ENCODE measurements around the gene RND1.
"Not testable (repeated sequence)": the region's sequence is repeated elsewhere in the genome, so short reads cannot be mapped to it uniquely, and the experiment has no call there.

The RND1 gene

DNA sequence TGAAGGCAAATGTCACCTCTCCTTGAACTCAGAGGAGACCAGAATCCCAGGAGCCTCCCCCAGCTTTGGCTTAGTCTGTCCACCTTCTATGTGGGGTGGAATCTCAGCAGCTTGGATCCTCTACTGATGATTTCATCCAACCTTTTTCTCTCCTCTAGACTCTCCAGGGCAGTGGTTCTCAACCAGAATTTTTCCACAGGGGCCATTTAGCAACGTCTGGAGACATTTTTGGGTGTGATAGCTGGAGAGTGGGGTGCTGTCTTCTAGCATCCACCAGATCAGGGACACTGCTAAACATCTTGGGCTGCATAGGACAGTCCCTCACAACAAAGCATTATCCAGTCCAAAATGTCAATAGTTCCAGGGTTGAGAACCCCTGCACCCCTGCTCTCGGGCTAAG lies 9.3 kb downstream of the RND1 start:
- H3K9me2 ChIP-seq (replicated peaks; ENCODE audit: control insufficient read depth, low read length), result no peaks in the 10 kb centered on the region
- no peak overlapping the region for H3K4me2 ChIP-seq (ENCODE audit: low read length)
- TF ChIP-seq, protein P1, sequence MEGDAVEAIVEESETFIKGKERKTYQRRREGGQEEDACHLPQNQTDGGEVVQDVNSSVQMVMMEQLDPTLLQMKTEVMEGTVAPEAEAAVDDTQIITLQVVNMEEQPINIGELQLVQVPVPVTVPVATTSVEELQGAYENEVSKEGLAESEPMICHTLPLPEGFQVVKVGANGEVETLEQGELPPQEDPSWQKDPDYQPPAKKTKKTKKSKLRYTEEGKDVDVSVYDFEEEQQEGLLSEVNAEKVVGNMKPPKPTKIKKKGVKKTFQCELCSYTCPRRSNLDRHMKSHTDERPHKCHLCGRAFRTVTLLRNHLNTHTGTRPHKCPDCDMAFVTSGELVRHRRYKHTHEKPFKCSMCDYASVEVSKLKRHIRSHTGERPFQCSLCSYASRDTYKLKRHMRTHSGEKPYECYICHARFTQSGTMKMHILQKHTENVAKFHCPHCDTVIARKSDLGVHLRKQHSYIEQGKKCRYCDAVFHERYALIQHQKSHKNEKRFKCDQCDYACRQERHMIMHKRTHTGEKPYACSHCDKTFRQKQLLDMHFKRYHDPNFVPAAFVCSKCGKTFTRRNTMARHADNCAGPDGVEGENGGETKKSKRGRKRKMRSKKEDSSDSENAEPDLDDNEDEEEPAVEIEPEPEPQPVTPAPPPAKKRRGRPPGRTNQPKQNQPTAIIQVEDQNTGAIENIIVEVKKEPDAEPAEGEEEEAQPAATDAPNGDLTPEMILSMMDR (IDR thresholded peaks at IDR 0.05; ENCODE audit: low read depth, low read length, poor library complexity, severe bottlenecking), result no peak
- no peak for TF ChIP-seq EZH2phosphoT487 (IDR thresholded peaks at IDR 0.05; ENCODE audit: borderline replicate concordance, low read length)
- H3K27ac ChIP-seq (ENCODE audit: low read depth, low read length), result no peak overlapping the region
- no peaks in the 10 kb centered on the region for H4K20me1 ChIP-seq (ENCODE audit: control insufficient read depth, insufficient read depth, low read depth, low read length)
- H3K27me3 ChIP-seq (ENCODE audit: control insufficient read depth, low read length), result no peaks in the 10 kb centered on the region
- H3K79me2 ChIP-seq (ENCODE audit: control insufficient read depth, low read length), result peaks cover 14% of the 10 kb centered on the region
- peaks cover 2% of the 10 kb centered on the region; the same call in 1 of the 2 replicates for H3F3A ChIP-seq (ENCODE audit: control insufficient read depth, insufficient read depth)
- no peaks in the 10 kb centered on the region for H3K9me3 ChIP-seq (ENCODE audit: control insufficient read depth, insufficient read depth, low read length)
- peaks cover 32% of the 10 kb centered on the region for H3K4me1 ChIP-seq (ENCODE audit: control insufficient read depth, low read length)
- H3K36me3 ChIP-seq (ENCODE audit: control insufficient read depth, low read length), result peaks cover 20% of the 10 kb centered on the region
- H3K4me3 ChIP-seq (ENCODE audit: low read length), result no peak overlapping the region

DNA sequence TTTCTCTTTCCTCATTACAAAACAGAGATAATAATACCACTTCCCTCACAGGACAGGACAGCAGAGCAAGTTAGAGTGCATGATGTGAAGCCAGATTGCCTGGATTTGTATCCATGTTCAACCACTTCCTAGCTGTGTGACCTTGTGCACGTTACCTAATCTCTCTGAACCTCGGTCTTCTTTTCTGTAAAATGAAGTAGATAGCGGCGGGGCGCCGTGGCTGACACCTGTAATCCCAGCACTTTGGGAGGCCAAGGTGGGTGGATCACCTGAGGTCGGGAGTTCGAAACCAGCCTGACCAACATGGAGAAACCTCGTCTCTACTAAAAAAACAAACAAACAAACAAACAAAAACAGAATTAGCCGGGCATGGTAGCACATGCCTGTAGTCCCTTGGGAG lies 10.7 kb downstream of the RND1 start:
- H3K9me3 ChIP-seq (ENCODE audit: control insufficient read depth, insufficient read depth, low read length); H3K27me3 ChIP-seq (ENCODE audit: control insufficient read depth, low read length); H3K27ac ChIP-seq (ENCODE audit: low read depth, low read length); H3F3A ChIP-seq (ENCODE audit: control insufficient read depth, insufficient read depth); H3K4me2 ChIP-seq (ENCODE audit: low read length); H3K9me2 ChIP-seq (replicated peaks; ENCODE audit: control insufficient read depth, low read length); H3K4me3 ChIP-seq (ENCODE audit: low read length); H4K20me1 ChIP-seq (ENCODE audit: control insufficient read depth, insufficient read depth, low read depth, low read length): not testable (repeated sequence)
- peaks cover 28% of the 10 kb centered on the region for H3K79me2 ChIP-seq (ENCODE audit: control insufficient read depth, low read length)
- H3K4me1 ChIP-seq (ENCODE audit: control insufficient read depth, low read length), result peaks cover 43% of the 10 kb centered on the region
- H3K36me3 ChIP-seq (ENCODE audit: control insufficient read depth, low read length), result peaks cover 23% of the 10 kb centered on the region

DNA sequence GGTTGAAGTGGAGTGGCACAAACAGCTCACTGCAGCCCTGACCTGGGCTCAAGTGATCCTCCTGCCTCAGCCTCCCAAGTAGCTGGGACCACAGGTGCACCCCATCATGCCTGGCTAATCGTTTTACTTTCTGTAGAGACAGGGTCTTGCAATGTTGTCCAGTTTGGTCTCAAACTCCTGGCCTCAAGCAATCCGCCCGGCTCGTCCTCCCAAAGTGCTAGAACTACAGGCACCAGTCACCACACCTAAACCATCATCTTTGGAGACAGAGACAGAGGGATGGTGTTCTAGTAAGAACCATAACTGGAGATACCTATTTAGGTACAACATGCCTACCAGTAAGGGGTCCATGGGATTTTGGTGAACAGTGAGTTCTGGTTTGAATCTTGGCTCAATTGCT lies 11.2 kb downstream of the RND1 start:
- Histone ChIP-seq H3K4me1 (ENCODE audit: control insufficient read depth, low read length) (peaks cover 46% of the 10 kb centered on the region), H3K27ac (ENCODE audit: low read depth, low read length) (no peak overlapping the region), H3K4me3 (ENCODE audit: low read length) (no peak overlapping the region), H3K27me3 (ENCODE audit: control insufficient read depth, low read length) (no peaks in the 10 kb centered on the region), H3F3A (ENCODE audit: control insufficient read depth, insufficient read depth) (peaks cover 2% of the 10 kb centered on the region; the same call in 1 of the 2 replicates), H3K9me2 (replicated peaks; ENCODE audit: control insufficient read depth, low read length) (no peaks in the 10 kb centered on the region), H4K20me1 (ENCODE audit: control insufficient read depth, insufficient read depth, low read depth, low read length) (peaks cover 7% of the 10 kb centered on the region; the same call in 1 of the 2 replicates), H3K4me2 (ENCODE audit: low read length) (no peak overlapping the region), H3K9me3 (ENCODE audit: control insufficient read depth, insufficient read depth, low read length) (no peaks in the 10 kb centered on the region), H3K36me3 (ENCODE audit: control insufficient read depth, low read length) (peaks cover 27% of the 10 kb centered on the region), H3K79me2 (ENCODE audit: control insufficient read depth, low read length) (peaks cover 33% of the 10 kb centered on the region)
- TF ChIP-seq EZH2phosphoT487 (IDR thresholded peaks at IDR 0.05; ENCODE audit: borderline replicate concordance, low read length), result no peak
- TF ChIP-seq, protein P1 (IDR thresholded peaks at IDR 0.05; ENCODE audit: low read depth, low read length, poor library complexity, severe bottlenecking), result no peak

GRCh38 chr12:48852734-48853688 lies 12.7 kb downstream of the RND1 start:
- Histone ChIP-seq H3K4me1 (ENCODE audit: control insufficient read depth, low read length) (peaks cover 43% of the 10 kb centered on the region), H3K36me3 (ENCODE audit: control insufficient read depth, low read length) (peaks cover 35% of the 10 kb centered on the region), H4K20me1 (ENCODE audit: control insufficient read depth, insufficient read depth, low read depth, low read length) (peaks cover 7% of the 10 kb centered on the region; the same call in 1 of the 2 replicates), H3K27ac (ENCODE audit: low read depth, low read length) (peak overlapping the region; percentile 54), H3K9me3 (ENCODE audit: control insufficient read depth, insufficient read depth, low read length) (no peaks in the 10 kb centered on the region), H3K4me3 (ENCODE audit: low read length) (peak overlapping the region; percentile 83), H3K27me3 (ENCODE audit: control insufficient read depth, low read length) (no peaks in the 10 kb centered on the region), H3K4me2 (ENCODE audit: low read length) (peak overlapping the region; percentile 84), H3K9me2 (replicated peaks; ENCODE audit: control insufficient read depth, low read length) (no peaks in the 10 kb centered on the region), H3K79me2 (ENCODE audit: control insufficient read depth, low read length) (peaks cover 47% of the 10 kb centered on the region), H3F3A (ENCODE audit: control insufficient read depth, insufficient read depth) (peaks cover 2% of the 10 kb centered on the region; the same call in 1 of the 2 replicates)
- TF ChIP-seq, protein P1 (IDR thresholded peaks at IDR 0.05; ENCODE audit: low read depth, low read length, poor library complexity, severe bottlenecking), result peak; percentile 84
- TF ChIP-seq EZH2phosphoT487 (IDR thresholded peaks at IDR 0.05; ENCODE audit: borderline replicate concordance, low read length), result no peak
